Stomach (tissue), 4 donors: ENCODE measurements around the gene HOXB3.

Source experiments
- POLR2A ChIP-seq, 4 donors: fragments of 450-650 bp; IDR thresholded peaks; one replicate each; pipeline ENCODE4 v1.6.1; 2016; ENCODE audit warnings: antibody characterized with exemption in 4 of 4, control low read depth in 2 of 4, mild to moderate bottlenecking in 1 of 4, moderate library complexity in 1 of 4
- POLR2AphosphoS5 ChIP-seq, 3 donors: sonication (generic); formaldehyde crosslinking; IDR thresholded peaks; one replicate each; pipeline ENCODE4 v1.6.1; 2016; ENCODE audit warnings: antibody characterized with exemption in 3 of 3
- TF ChIP-seq, protein P1 (sequence below), 7 experiments: fragments of 450-650 bp in 4 of 7; fragments of 200-600 bp in 3 of 7; sonication (generic) in 3 of 7; IDR thresholded peaks; one replicate each; pipeline ENCODE4 v1.5.1; 2016 to 2019; ENCODE audit warnings: antibody characterized with exemption in 7 of 7, control low read depth in 2 of 7, mild to moderate bottlenecking in 1 of 7

DNA sequence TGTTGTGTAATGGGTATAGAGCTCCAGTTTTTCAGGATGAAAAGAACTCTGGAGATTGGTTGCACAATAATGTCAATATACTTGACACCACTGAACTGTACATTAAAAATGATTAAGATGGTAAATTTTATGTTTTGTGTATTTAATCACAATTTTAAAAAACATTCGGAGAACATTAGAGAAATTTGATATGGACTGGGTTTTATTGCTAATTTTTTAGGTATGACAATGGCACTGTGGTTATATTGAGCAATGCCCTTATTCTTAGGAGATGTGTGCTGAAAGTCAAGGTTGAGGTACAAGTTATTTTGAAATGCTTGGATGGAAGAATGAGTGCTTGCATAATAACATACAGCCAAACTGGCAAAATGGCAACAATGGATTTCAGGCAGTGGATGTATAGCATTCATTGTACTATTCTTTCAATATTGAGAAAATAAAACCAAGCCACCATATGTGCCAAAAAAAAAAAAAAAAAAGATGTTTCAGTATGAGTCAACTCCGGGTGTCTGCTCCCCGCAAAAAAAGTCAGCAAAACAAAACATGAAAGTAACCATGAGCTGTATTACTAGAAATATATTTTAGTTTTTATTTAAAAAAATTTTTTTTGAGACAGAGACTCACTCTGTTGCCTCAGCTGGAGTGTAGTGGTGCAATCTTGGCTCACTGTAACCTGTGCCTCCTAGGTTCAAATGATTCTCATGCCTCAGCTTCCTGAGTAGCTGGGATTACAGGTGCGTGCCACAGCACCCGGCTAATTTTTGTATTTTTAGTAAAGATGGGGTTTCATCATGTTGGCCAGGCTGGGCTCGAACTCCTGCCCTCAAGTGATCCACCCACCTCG is 79.1 kb downstream of the HOXB3 start:
- TF ChIP-seq, protein P1, sequence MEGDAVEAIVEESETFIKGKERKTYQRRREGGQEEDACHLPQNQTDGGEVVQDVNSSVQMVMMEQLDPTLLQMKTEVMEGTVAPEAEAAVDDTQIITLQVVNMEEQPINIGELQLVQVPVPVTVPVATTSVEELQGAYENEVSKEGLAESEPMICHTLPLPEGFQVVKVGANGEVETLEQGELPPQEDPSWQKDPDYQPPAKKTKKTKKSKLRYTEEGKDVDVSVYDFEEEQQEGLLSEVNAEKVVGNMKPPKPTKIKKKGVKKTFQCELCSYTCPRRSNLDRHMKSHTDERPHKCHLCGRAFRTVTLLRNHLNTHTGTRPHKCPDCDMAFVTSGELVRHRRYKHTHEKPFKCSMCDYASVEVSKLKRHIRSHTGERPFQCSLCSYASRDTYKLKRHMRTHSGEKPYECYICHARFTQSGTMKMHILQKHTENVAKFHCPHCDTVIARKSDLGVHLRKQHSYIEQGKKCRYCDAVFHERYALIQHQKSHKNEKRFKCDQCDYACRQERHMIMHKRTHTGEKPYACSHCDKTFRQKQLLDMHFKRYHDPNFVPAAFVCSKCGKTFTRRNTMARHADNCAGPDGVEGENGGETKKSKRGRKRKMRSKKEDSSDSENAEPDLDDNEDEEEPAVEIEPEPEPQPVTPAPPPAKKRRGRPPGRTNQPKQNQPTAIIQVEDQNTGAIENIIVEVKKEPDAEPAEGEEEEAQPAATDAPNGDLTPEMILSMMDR (IDR thresholded peaks at IDR 0.05) = no peak
- no peak for TF ChIP-seq POLR2A (IDR thresholded peaks at IDR 0.05)
- TF ChIP-seq POLR2AphosphoS5 (IDR thresholded peaks at IDR 0.05) = no peak
